GM19438 (cell line): ENCODE measurements around the gene ATP6V1F.

Source experiments
- ATAC-seq: cut with Tn5 transposase; IDR thresholded peaks from one replicate; pipeline ENCODE4 v1.9.1; 2021; ENCODE audit warnings: low read depth; ENCODE audit not compliant: unreplicated experiment

Gene ATP6V1F

GRCh38 chr7:128914566-128915151 is 52.0 kb downstream of the ATP6V1F start:
- no peak for ATAC-seq

GRCh38 chr7:128915271-128915819 is 52.7 kb downstream of the ATP6V1F start:
- no peak for ATAC-seq
